HG03103 (cell line): ENCODE data around the gene CCDC192.
"Not testable (repeated sequence)": the region's sequence is repeated elsewhere in the genome, so short reads cannot be mapped to it uniquely, and the experiment has no call there.

ENCODE experiments used
- ATAC-seq: cut with Tn5 transposase; IDR thresholded peaks from one replicate; pipeline ENCODE4 v1.9.1; 2021; ENCODE audit warnings: low read depth; ENCODE audit not compliant: unreplicated experiment

CCDC192 gene

GRCh38 chr5:127758766-127759283 is 55.6 kb downstream of the CCDC192 start:
- no peak for ATAC-seq

GRCh38 chr5:127761869-127762268 is 58.7 kb downstream of the CCDC192 start:
- ATAC-seq = no peak

- no peak for ATAC-seq
Measured at GRCh38 chr5:127762412-127762811, 59.2 kb downstream of the CCDC192 start.

- no peak for ATAC-seq
Measured at GRCh38 chr5:127766676-127767335, 63.6 kb downstream of the CCDC192 start.

DNA sequence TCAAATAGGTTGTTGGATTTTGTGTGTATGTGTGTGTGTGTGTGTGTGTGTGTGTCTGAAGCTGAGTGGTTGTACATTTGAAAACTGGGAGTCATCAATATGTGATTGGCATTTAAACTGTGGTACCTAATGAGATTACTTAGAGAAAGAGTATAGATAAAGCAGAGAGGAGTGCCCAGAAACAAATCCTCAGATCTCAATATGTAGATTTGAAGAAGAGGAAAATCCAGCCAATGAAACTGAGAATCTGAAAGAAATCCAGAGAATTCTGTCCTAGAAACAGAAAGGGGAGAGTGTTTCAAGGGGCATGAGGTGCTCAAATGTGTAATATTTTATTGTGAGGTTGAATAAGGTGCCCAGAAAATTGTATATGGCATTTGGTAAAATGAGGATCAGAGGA is 66.2 kb downstream of the CCDC192 start:
- ATAC-seq = no peak

GRCh38 chr5:127770272-127770671 is 67.1 kb downstream of the CCDC192 start:
- ATAC-seq = no peak

DNA sequence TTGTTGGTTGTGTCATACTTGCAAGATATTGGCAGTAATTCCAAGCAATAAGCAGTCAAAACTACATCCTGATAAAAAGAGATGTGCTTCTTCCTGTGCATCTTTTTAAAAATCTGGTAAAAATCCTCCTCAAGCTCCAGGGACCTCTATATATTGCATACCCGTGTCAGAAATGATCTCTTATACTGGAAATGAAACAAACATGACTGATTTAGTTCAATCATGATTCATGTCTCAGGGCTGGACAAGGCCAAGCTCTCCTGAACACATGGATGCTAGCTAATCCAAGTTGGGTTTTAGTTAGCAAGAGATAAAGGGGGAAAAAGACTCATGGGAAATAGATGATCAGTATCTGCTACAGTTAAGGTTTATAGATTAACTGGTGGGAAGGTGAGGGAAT is 69.3 kb downstream of the CCDC192 start:
- no peak for ATAC-seq

DNA sequence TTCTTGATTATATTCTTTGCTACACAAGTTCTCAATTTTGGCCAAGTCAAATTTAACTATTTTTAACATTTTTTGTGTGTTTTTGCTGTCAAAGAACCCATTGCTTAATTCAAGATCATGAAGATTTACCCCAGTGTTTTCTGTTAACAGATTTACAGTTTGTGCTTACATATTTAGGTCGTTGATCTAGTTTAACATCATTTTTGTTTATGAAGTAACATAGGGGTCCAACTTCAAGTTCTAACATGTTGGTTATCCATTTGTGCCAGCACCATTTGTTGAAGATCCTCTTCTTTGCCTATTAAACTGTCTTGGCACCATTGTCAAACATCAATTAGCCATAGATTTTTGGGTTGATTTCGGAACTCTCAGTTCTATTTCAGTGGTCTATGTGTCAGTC is 71.0 kb downstream of the CCDC192 start:
- ATAC-seq = no peak

DNA sequence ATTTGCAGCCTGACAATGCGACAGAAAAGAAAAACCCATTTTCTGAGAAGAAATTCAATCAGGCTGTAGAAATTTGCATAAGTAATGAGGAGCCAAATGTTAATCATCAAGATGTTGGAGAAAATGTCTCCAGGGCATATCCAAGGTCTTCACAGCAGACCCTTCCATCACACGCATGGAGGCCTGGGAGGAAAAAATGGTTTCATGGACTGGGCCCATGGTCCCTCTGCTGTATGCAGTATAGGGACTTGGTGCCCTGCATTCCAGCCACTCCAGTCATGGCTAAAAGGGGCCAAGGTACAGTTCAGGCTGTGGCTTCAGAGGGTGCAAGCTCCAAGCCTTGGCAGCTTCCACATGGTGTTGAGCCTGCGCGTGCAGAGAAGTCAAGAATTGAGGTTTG is 73.3 kb downstream of the CCDC192 start:
- ATAC-seq = no peak

DNA sequence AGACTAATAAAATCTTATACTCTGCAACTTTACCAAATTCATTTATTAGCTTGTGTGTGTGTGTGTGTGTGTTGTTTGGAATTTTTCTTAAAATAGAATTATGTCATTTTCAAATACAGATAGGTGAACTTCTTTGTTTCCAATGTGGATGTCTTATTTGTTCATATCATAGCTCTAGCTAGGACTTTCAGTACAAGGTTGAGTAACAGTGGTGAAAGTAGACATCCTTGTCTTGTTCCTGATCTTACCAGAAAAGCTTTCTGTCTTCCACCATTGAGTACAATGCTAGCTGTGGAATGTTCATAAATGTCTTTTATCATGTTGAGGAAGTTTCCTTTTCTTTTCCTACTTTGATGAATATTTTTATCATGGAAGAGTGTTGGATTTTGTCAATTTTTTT is 74.8 kb downstream of the CCDC192 start:
- ATAC-seq = no peak

GRCh38 chr5:127782450-127782849 is 79.3 kb downstream of the CCDC192 start:
- ATAC-seq = not testable (repeated sequence)

GRCh38 chr5:127785098-127785927 is 82.1 kb downstream of the CCDC192 start:
- no peak for ATAC-seq

- ATAC-seq = no peak
Measured at GRCh38 chr5:127791439-127791838, 88.2 kb downstream of the CCDC192 start.

DNA sequence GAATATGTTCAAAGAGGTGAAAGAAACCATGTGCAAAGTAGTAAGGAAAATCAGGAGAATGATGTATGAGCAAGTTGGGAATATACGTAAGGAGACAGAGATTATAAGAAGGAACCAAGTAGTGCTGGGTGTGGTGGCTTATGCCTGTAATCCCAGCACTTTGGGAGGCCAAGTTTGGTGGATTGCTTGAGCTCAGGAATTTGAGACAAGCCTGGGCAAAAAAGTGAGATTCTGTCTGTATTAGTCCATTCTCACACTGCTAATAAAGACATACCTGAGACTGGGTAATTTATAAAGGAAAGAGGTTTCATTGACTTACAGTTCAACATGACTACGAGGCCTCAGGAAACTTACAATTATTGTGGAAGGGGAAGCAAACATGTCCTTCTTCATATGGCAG is 88.7 kb downstream of the CCDC192 start:
- not testable (repeated sequence) for ATAC-seq

GRCh38 chr5:127793052-127793451 is 89.9 kb downstream of the CCDC192 start:
- ATAC-seq = no peak

DNA sequence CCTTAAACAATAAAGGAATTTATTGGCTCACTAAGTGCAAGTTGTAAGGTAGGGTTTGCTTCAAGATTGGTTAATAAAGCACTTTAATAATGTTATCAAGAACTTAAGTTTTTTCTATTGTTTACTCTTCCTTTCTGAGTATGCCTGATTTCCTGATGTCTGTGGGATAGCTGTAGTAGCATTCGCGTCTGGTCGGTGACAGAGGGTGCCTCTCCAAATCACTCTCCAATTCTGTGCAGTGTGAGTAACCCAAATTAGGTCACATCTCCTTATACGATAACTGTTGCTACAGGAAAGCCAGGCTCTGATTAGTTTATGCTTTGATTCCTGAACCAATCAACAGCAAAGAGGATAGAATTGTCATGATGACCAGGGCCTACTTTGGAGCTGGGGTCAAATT is 90.7 kb downstream of the CCDC192 start:
- ATAC-seq = no peak

DNA sequence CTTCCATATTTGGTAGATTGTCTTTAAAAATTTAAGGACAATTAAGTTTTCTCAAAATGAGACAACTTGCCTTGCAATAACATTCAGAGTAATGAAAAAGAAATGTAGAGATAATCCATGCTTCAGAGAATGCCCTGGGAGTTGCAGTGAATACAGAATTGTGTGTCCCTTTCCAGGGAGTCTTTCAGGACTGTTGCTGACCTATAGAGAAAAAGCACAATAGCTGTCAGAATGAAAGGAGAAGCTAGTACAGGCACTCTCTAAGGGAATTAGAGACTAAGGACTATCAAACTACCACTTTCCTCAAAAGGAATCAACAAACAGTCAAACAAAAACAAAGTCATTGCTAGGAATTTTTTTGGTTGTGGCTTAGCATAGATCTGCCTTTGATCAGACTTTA is 93.0 kb downstream of the CCDC192 start:
- ATAC-seq = no peak

GRCh38 chr5:127799293-127799905 is 96.2 kb downstream of the CCDC192 start:
- no peak for ATAC-seq

DNA sequence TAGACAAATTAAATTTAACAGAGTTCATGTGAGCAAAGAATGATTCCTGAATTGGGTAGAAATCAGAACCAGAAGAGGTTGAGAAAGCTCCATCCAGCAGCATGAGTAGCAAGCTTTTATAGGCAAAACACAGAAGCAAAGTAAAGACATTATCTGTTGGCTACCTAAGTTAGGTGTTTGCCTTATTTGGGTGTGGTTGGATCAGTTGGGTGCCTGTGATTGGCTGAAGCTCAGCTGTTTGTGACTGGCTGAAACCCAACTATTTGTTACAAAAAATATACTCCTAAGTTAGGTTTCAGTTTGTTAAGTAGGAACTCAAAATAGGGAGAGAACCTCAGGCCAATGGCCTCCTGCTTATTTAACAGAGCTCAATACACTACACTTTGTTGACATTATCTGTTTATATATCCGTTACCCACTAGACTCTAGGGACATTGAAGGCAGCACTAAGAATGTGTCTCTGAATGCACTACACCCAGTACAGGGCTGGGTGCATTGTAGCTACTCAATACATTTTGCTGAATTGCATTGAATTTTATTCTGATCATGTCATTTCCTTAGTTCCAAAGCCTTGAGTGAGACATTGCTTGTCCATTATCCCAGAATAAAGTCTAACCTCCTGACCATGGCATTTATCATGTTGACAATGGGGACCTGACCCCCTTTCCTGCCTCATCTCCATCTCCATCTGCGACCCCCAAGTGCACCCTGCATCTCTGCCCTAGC is 98.7 kb downstream of the CCDC192 start:
- no peak for ATAC-seq

DNA sequence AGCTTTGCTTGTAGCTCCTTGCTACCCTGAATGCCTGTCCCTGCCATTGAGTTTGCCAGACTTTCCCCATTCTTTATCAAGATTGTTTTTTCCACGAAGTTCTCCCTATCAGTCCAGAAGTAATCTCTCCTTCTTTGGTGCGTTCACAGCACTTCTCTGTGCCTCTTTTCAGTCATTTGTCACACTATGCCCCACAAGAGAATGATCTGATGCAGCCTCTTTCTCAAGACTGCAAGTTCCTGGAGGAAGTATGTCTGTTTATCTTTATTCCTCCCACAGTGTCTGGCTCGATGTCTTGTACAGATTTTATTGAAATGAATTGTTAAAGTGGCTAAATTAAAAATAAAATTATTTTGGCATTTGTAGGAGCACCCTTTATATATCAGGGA is 99.3 kb downstream of the CCDC192 start:
- ATAC-seq = no peak

GRCh38 chr5:127804886-127805426 is 101.8 kb downstream of the CCDC192 start:
- no peak for ATAC-seq
